ENCODE data around the gene FGFR1OP2.

- TF ChIP-seq EZH2 (IDR thresholded peaks at IDR 0.05; ENCODE audit: low read length, missing control alignments) (no peak), CTCF (conservative IDR thresholded peaks at IDR 0.05 in 1 of 2, IDR thresholded peaks at IDR 0.05 in 1 of 2; ENCODE audit: low read depth in 1 of 2, low read length in 2 of 2) (no peak)
These were observed 40.5 kb downstream of the FGFR1OP2 start for GRCh38 chr12:26978801-26979200.

Measured in fibroblast of lung (primary cell).